GM18520 (cell line): ENCODE data around the gene BCAS3.
"Not testable (repeated sequence)": the region's sequence is repeated elsewhere in the genome, so short reads cannot be mapped to it uniquely, and the experiment has no call there.

ENCODE experiments used
- ATAC-seq: cut with Tn5 transposase; IDR thresholded peaks from one replicate; pipeline ENCODE4 v1.9.1; 2021; ENCODE audit not compliant: unreplicated experiment

The BCAS3 gene

DNA sequence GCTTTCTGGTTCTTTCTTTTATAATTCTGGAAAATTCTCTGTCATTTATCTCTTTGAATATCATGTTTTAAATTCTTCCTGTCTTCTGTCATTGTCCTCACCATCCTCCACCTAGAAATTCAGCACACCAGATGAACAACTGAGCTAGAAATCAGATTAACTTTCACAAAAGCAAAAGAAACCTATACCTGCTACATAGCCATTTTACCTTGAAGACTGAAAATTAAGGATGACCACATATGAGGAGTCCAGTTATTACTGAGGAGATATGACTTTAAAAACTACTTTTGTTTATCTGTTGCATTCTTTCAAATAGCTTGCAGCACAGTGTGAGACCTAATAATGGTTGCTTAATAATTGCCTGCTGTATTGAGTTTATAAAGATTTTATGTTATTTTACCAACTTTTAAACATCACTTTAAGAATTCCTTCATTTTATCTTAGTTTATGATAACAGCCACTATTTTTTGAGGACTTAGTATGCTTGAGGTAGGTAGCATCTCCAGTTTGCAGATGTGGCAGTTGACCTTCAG, 104.3 kb downstream of the BCAS3 start:
- ATAC-seq, result no peak

DNA sequence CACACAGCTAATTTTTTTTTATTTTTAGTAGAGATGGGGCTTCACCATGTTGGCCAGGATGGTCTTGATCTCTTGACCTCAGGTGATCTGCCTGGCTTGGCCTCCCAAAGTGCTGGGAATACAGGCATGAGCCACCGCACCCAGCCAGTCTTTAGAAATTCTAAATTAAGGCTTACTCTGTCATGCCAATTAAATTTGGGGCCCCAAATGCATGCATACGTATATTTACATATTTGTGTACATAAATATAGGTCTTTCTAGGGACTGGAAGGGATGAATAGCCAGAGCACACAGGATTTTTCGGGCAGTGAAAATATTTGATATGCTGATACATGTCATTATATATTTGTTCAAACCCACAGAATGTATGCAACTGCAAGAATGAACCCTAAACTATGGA, 105.1 kb downstream of the BCAS3 start:
- no peak for ATAC-seq

DNA sequence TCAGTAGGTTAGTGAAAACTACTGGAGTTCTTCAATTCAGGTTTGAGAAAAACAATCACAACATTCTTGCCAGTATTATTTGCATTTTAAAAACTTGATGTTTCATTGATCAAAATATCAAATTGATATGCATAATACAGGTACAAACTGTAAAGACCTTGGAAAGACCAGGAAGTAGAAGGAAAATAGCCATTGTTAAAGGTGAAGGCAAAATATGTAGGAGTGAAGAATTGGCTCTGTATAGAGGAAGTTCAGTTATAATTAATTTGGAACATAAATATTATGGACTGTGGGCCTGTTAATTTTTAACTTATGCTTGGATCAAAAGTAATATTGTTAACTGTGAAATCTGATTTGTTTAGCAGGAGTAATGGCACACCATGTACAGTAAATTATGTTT, 112.6 kb downstream of the BCAS3 start:
- no peak for ATAC-seq

DNA sequence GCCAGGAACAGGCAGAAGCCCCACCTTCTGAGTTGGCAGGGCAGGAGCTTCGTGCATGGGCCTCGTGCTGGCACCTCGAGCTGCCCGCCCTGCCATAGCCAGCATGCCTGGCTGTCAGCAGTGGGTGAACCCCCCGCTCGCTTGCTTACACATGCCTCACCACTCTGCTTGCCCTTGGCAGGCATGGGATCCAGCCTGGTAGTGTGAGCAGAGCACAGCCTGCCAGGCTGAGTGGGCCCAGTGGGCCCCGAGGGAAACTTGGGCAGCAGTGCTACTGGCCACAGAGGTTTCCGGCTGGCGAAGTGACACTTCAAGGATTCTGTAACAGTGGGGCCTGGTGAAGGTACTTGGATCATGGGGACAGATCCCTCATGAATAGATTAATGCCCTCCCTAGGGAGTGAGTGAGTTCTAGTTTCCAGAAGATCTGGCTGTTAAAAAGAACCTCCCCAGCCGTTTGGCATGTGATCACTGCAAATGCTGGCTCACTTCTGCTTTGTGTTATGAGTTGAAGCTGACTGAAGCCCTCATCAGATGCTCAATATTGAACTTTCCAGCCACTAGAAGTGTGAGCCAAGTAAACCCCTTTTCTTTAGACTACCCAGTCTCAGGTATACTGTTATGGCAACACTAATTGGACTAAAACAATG, 114.7 kb downstream of the BCAS3 start:
- ATAC-seq, result no peak

DNA sequence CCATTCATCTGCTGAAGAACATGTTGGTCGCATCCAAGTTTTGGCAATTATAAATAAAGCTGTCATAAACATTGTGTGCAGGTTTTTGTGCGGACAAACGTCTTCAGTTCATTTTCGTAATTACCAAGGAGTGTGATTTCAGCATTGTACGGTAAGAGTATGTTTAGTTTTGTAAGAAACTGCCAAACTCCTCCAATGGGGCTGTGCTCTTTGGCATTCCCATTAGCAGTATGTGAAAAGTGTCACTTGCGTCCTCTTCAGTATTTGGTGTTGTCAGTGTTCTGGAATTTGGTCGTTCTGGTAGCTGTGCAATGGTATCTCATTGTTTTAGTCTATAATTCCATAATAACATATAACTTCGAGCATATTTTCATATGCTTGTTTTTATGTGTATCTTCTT, 120.9 kb downstream of the BCAS3 start:
- no peak for ATAC-seq

DNA sequence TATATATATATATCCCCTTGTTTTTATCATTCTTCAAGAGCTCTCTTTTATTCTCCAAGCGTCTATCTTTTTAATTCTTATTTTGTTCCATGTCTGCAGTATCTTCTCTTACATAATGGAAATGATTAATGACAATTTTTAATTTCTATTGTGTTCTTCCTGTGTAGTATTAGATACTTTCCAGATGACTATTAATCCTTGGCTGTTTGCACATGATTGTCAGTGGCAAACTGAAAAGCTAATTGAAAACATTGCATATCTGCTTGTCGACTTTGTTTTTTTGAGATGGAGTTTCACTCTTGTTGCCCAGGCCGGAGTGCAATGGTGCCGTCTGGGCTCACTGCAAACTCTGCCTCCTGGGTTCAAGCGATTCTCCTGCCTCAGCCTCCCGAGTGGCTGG, 124.7 kb downstream of the BCAS3 start:
- no peak for ATAC-seq

DNA sequence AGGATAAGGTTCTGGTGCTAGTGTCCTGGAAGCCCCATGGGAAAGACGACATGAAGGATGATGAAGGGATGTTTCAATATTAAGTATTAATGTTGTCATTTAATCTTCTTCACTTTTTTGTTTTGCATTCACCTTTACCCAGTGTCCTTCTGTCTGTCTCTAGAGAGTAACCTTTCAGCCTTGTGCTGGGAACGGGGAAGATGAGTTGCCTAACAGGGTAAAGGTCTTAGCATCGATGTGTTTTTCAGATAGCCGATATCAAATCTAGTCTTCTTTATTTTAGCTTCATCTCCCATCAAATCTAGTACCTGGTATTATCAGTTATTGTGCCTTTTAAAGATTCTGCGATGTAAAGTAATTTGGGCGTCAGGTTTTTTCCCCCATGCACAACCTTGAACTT, 125.4 kb downstream of the BCAS3 start:
- ATAC-seq, result no peak

DNA sequence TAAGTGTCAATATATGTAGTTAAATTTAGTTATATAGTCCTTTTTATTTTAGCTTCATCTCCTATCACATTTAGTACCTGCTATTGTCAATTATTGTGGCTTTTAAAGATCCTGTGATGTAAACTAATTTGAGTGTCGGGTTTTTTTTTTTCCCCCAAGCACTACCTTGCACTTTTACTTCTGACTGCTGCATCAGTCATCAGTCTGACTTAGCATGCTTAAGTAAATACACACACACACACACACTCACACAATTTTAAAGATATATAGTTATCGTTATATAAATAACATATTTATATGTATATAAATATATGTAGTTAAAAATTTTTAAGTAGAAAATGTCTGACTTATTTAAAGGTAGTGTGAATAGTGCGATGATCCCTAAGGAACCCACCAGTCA, 127.2 kb downstream of the BCAS3 start:
- no peak for ATAC-seq

DNA sequence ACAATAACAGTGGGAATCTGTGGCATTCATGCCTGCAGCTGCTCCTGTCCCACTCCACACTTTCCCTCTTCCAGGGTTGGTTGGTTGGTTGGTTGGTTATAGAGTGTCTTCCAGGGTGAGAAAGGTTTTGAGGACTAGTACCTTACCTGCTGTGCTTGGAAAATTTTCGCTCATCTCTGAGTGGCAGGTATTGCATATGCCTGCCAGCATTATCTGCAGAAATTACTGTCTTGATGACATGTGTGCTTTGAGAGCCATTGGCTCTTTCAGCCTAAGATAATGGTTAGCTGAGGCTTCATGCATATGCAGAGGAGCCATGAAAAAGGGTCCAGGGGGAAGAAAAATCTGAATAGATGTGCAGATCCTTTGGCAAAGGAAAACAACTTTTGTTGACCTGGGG, 131.8 kb downstream of the BCAS3 start:
- no peak for ATAC-seq

DNA sequence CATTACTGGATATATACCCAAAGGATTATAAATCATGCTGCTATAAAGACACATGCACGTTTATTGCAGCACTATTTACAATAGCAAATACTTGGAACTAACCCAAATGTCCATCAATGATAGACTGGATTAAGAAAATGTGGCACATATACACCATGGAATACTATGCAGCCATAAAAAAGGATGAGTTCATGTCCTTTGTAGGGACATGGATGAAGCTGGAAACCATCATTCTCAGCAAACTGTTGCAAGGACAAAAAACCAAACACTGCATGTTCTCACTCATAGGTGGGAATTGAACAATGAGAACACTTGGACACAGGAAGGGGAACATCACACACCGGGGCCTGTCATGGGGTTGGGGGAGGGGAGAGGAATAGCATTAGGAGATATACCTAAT, 137.3 kb downstream of the BCAS3 start:
- not testable (repeated sequence) for ATAC-seq

DNA sequence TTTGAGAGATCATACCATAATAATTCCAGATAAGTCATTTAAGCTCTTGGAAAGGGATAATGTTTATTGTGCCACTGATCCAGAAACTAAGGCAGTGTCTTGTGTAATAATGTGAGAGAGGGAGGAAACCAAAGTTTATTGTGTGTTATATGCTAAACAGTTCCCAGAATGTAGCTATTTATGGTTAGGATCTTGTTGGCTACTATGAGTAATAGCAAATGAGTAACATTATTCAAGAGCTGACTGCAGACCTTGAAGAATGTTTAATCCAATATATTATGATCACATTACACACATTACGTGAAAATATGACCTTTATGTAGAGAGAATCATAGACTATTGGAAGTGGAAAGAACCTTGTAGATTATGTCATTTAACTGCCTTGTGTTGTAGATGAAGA, 139.5 kb downstream of the BCAS3 start:
- ATAC-seq, result no peak

DNA sequence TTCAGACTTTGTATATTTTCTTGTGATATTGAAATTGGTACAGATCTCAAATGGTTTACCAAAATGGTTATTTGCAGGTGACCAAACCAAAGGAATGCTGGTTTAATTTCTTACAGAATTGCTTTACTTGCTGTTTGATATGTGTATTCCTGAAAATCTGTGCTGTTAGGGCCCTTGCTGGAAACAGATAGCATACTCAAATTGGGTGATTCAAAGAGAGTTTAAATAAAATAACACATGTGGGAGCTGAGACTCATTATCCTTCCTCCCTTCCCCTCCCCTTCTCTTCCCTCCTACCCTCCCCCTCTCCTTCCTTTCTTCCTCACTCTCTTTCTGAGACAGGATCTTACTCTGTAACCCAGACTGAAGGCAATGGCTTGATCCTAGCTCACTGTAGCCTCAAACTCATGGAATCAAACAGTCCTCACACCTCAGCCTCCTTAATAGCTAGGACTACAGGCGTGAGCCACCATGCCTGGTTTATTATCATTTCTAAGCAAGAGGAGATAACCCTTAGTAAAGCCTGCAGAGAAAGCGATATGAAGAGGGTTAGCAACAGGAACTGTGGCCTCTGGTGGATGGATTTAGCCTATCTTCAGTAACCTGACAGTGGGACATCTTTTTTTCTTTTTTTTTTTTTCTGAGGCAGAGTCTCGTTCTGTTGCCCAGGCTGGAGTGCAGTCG, 141.9 kb downstream of the BCAS3 start:
- no peak for ATAC-seq

DNA sequence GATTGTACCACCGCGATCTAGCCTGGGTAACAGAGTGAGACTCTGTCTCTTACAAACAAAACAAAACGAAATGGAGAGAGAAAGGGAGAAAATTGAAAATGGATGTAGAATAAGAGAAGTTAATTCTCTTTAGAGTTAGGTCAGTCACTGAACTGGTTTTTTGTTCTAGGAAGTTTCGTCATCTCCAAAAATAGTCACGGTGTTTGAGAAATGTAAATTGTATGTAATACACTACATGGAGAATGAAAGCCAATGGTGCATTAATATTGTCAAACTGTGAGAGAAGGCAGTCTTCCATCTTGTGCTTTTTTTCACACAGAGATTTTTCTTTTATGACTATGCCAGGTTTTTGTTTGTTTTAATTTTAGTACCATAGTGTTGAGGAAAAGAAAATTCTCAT, 145.9 kb downstream of the BCAS3 start:
- no peak for ATAC-seq

DNA sequence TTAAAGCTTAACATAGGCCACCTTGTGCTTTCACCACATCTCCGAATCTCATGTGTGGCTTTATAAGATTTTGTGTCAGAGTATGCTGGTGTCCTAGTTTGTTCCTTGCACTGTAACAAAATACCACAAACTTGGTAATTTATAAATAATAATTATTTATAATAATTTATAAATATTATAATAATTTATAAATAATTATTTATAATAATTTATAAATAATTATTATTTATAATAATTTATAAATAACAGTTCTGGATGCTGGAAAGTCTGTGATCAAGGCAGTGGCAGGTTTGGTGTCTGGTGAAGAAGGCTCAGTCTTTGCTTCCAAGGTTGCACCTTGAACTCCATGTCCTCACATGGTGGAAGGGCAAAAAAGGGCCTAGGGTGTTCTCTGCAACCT, 147.7 kb downstream of the BCAS3 start:
- no peak for ATAC-seq

DNA sequence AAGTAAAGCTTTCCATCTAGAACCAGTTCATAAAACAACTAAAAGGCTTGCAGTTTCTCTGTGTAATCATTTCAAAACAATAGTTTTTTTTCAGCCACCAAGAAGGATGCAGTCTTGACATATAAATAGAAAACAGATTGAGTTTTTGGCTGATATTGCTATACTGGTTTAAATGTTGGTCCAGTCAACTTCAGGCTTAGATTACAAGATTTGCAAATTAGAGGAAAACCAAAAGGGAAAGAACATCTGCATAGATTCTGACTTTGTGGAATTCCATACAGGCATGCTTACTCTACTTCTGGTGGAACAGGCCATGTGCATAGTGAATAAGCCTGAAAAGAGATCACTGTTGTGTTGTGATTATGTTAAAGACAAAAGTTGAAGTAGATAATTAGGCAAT, 150.3 kb downstream of the BCAS3 start:
- ATAC-seq, result no peak

DNA sequence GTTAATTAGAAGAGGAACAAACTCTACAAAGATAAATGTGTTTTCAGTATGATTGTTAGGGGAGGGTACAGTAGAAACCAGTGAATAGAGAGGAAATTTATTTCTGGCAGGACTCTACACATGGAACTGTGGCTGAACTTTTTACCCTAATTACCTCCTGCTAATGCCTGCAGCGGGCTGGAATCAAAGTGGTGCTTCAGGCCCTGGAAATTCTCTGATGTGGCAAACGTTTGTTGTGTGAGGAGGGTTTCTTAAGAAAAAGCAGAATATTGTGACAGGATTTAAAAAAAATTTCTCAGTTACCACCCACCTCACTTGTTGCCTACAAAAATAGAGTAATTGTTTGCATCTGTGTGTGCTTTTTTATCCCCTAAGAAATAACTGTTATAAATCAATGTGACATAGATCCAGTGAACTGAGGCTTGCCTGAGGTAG, 154.5 kb downstream of the BCAS3 start:
- ATAC-seq, result no peak

DNA sequence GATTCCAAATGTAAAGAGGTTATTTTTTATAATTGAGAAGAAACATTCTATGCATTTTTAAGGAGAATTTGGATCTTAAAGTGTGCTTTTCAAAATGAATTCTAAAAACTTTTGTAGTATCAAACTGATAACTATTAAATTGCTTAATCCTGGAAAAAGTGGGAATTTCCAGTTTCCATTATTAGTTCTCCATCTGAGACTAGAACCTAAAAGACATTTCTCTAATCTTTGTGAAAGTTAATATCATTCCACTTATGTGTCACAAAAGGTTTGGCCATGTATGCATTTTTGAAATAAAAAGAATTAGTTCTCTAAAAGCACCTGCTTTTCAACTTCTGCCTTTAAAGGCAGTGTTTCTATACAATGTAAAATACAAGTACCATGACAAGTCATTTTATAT, 155.0 kb downstream of the BCAS3 start:
- ATAC-seq, result no peak

DNA sequence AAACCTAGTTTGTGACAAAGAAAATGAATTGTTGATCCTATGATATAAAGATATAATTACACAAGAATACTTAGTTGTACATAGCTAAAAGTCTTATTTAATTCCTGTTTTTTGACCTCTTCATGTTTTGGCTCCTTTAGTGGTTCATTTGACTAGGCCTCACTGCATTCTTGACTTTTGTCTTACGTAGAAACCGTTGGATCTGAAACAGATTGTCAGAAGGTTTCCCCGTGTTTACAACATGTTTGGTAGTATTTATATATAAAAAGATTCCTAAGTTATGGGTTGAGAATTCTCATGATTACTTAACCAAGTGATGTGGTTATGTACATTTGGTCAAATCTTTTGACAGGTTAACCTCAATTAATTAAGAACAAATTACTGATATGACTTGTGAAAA, 162.8 kb downstream of the BCAS3 start:
- no peak for ATAC-seq

DNA sequence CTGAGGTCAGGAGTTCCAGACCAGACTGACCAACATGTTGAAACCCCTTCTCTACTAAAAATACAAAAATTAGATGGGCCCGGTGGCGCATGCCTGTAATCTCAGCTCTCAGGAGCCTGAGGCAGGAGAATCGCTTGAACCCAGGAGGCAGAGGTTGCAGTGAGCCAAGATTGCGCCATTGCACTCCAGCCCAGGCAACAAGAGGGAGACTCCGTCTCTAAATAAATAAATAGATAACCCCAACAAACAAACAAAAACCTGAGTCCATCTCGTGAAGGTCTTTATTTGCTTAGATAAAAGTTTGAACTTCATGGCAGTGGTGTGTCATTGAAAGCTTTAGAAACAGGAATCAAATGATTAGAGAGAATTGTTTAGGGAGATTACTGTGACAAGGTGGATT, 167.4 kb downstream of the BCAS3 start:
- no peak for ATAC-seq

DNA sequence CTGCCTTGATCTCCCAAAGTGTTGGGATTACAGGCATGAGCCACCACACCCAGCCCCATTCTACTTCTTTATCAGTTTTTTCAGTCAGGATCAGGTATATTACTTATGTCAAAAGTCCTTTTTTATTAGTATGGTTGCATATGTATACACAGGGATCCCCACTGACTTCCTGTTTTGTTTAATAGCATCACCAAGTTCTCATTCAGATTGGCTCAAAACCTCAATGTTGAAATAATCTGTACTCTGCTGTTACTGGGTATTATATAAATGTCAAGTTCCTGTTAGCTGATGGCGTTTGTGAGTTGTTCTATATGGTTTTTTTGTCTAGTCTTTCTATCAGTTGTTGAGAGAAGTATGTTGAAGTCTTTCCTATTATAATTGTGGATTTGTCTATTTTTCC, 168.5 kb downstream of the BCAS3 start:
- no peak for ATAC-seq

DNA sequence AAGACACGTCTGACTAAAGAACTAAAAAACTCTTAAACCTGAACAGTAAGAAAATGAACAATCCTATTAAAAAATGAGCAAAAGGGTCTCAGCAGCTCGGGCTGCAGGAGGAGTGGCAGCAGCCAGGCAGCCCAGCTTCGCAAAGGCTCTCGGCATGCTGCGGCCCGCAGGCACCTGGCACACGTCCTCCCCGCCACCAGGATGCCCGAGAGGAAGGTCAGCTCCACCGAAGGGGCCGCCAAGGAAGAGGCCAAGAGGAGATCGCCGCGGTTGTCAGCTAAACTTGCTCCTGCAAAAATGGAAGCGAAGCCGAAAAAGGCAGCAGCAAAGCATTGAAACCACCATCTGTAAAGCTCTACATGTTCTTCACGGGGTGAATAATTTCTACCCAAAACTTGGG, 173.5 kb downstream of the BCAS3 start:
- ATAC-seq, result no peak

DNA sequence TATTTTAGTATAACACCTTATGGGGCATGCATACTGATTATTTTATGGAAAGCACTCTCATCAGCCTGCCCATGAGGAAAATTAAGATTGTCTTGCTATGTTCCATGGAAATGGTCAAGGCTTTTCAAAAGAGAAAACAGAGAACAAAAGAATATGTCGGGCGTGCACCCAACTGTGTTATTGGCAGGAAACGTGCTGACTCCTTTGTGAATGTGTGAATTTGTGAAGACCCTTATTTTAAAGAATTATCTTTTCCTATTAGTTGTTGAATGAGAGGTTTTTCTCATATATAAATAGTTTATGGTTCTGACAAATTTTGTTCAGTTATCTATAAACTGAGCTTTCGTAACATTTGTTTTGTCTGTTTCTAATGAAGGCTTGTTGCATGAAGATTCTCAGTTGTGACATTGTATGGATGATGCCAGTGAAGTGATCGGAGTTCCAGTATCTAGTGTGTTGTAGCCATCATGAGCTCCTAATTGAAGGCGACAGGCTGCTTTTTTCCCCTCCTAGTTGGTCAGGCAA, 180.0 kb downstream of the BCAS3 start:
- ATAC-seq, result no peak

DNA sequence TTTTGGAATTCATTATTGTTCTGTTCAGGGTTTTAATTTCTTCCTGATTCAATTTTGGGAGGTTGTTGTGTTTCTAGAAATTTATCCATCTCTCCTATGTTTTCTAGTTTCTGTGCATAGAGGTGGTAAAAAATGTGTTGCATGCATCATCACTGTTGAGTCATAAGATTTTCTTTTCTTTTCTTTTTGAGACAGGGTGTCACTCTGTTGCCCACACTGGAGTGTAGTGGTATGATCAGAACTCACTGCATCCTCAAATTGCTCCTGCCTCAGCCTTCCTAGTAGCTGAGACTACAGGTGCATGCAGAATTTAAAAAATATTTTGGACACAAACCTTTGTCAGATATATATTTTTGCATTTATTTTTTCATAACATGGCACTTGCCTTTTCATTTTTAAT, 184.8 kb downstream of the BCAS3 start:
- no peak for ATAC-seq
